A549 (cell line): ENCODE results near the gene GPR160. TPM values are rescaled to one million over a fixed set of nuclear protein-coding genes. Genes with fewer than 3 reads are reported as not detected.
"Not testable (repeated sequence)": the region's sequence is repeated elsewhere in the genome, so short reads cannot be mapped to it uniquely, and the experiment has no call there.

Source experiments
- ATAC-seq, 2 experiments: fragments of 200-7000 bp in 1 of 2; fragments of >200 bp in 1 of 2; cut with Nextera tagmentation in 1 of 2; cut with Tn5 transposase in 1 of 2; 3 replicates each; pipeline versions ENCODE4 v1.8.0 to v1.9.1; 2018 to 2020; ENCODE audit warnings: mild to moderate bottlenecking in 1 of 2, moderate library complexity in 1 of 2
- CTCF ChIA-PET: fragments of 300-600 bp; sonication (Branson Sonifier 250); formaldehyde crosslinking; extraction: SDS; loops from one replicate; lab custom pipeline; 2021; ENCODE audit warnings: antibody characterized with exemption, inconsistent platforms; lab: Yijun Ruan, JAX
- POLR2A ChIA-PET: fragments of 350-600 bp; formaldehyde crosslinking; extraction: SDS; loops from one replicate; lab custom pipeline; 2021; ENCODE audit warnings: antibody characterized with exemption, inconsistent platforms; lab: Yijun Ruan, JAX
- DNase-seq, 2 experiments: peaks; one replicate each; pipeline versions ENCODE4 v3.0.0 to v3.0.0-alpha.2; 2011 to 2016; ENCODE audit warnings: low read depth in 1 of 2, low spot score in 1 of 2
- FAIRE-seq: peaks from 2 replicates; lab custom pipeline; 2011; peaks lifted over from hg19 to GRCh38; lab: Jason Lieb, UNC
- H3K27ac ChIP-seq, 2 experiments: fragments of >200 bp; sonication (Bioruptor Twin); formaldehyde crosslinking; 3 replicates each; pipeline ENCODE4 v1.5.1; 2016 to 2017
- H3K4me1 ChIP-seq: fragments of >200 bp; sonication (Bioruptor Twin); formaldehyde crosslinking; 3 replicates; pipeline ENCODE4 v1.6.1; 2016
- H3K4me2 ChIP-seq: fragments of >200 bp; sonication (Bioruptor Twin); formaldehyde crosslinking; 3 replicates; pipeline ENCODE4 v1.6.1; 2016
- H3K4me3 ChIP-seq: fragments of >200 bp; sonication (Bioruptor Twin); formaldehyde crosslinking; 3 replicates; pipeline ENCODE4 v1.5.1; 2016
- H3K9me3 ChIP-seq: fragments of >200 bp; sonication (Bioruptor Twin); formaldehyde crosslinking; 3 replicates; pipeline ENCODE4 v1.6.1; 2016
- BHLHE40 ChIP-seq: IDR thresholded peaks from 2 replicates; pipeline ENCODE4 v1.6.1; 2012; ENCODE audit warnings: low read depth, low read length, inconsistent platforms
- CBX8 ChIP-seq: fragments of 200-600 bp; sonication (generic); IDR thresholded peaks from 2 replicates; pipeline ENCODE4 v1.6.1; 2016
- CEBPB ChIP-seq, 2 experiments: fragments of >200 bp in 1 of 2; sonication (Bioruptor Twin) in 1 of 2; formaldehyde crosslinking in 1 of 2; IDR thresholded peaks; 2 replicates each; pipeline ENCODE4 v1.6.1; 2012 to 2016
- FOSB ChIP-seq: fragments of 250-450 bp; sonication (Bioruptor Pico); IDR thresholded peaks from 2 replicates; pipeline ENCODE4 v1.5.0; 2020; ENCODE audit warnings: mild to moderate bottlenecking, moderate library complexity
- HDAC2 ChIP-seq: fragments of 200-600 bp; sonication (generic); IDR thresholded peaks from 2 replicates; pipeline ENCODE4 v1.6.1; 2016
- HEYL ChIP-seq: fragments of 250-450 bp; sonication (Bioruptor Pico); IDR thresholded peaks from 2 replicates; pipeline ENCODE4 v1.8.0; 2021; ENCODE audit warnings: mild to moderate bottlenecking, moderate library complexity
- JUN ChIP-seq, 2 experiments: fragments of >200 bp; sonication (Bioruptor Twin); formaldehyde crosslinking; IDR thresholded peaks; 2 replicates in 1 of 2; 3 replicates in 1 of 2; pipeline ENCODE4 v1.6.1; 2016 to 2017
- JUNB ChIP-seq: fragments of >200 bp; sonication (Bioruptor Twin); formaldehyde crosslinking; IDR thresholded peaks from 2 replicates; pipeline ENCODE4 v1.6.1; 2016
- KDM1A ChIP-seq: fragments of 200-600 bp; sonication (generic); IDR thresholded peaks from 2 replicates; pipeline ENCODE4 v1.6.1; 2016; ENCODE audit warnings: low read depth, mild to moderate bottlenecking
- KDM5A ChIP-seq: fragments of 200-600 bp; sonication (generic); IDR thresholded peaks from 2 replicates; pipeline ENCODE4 v1.6.1; 2016; ENCODE audit warnings: antibody characterized with exemption, mild to moderate bottlenecking
- MAFK ChIP-seq: fragments of 450-650 bp; IDR thresholded peaks from 2 replicates; pipeline ENCODE4 v1.6.1; 2014; ENCODE audit not compliant: partially characterized antibody
- MAZ ChIP-seq: fragments of 150-350 bp; IDR thresholded peaks from 2 replicates; pipeline ENCODE4 v1.6.1; 2014; ENCODE audit warnings: antibody characterized with exemption, low read depth, low read length, borderline replicate concordance
- NFE2L2 ChIP-seq: fragments of 150-350 bp; conservative IDR thresholded peaks from 2 replicates; pipeline ENCODE4 v1.6.1; 2014; ENCODE audit warnings: low read length
- NR3C1 ChIP-seq: fragments of >200 bp; sonication (Bioruptor Twin); formaldehyde crosslinking; IDR thresholded peaks from 3 replicates; pipeline ENCODE4 v1.6.1; 2017
- RAD21 ChIP-seq, 2 experiments: fragments of >200 bp in 1 of 2; sonication (Bioruptor Twin) in 1 of 2; formaldehyde crosslinking in 1 of 2; IDR thresholded peaks in 1 of 2; conservative IDR thresholded peaks in 1 of 2; 2 replicates in 1 of 2; 3 replicates in 1 of 2; pipeline ENCODE4 v1.6.1; 2012 to 2018; ENCODE audit warnings: inconsistent platforms in 1 of 2
- RCOR1 ChIP-seq: fragments of 150-350 bp; IDR thresholded peaks from 2 replicates; pipeline ENCODE4 v1.6.1; 2014; ENCODE audit warnings: antibody characterized with exemption, low read length, low read depth
- TFCP2L1 ChIP-seq: fragments of 250-450 bp; sonication (Bioruptor Pico); IDR thresholded peaks from 2 replicates; pipeline ENCODE4 v1.5.0; 2021; ENCODE audit warnings: mild to moderate bottlenecking
- ZFP36 ChIP-seq: fragments of 450-650 bp; IDR thresholded peaks from 2 replicates; pipeline ENCODE4 v1.6.1; 2014; ENCODE audit warnings: borderline replicate concordance; ENCODE audit not compliant: partially characterized antibody
- ZSCAN20 ChIP-seq: fragments of 250-450 bp; sonication (Bioruptor Pico); IDR thresholded peaks from 2 replicates; pipeline ENCODE4 v1.8.0; 2022; ENCODE audit warnings: mild to moderate bottlenecking, moderate library complexity
- WGBS: methylation state at CpG from one replicate; pipeline ENCODE4 v1.1.6; 2017; ENCODE audit errors: missing lambda C conversion rate; 5-methylcytosine and 5-hydroxymethylcytosine counted together
- polyA plus RNA-seq, 4 experiments: library from polyadenylated mRNA; depleted of rRNA in 3 of 4; stranded (reverse); fragments of >200 nt; fragmentation: RNase III in 1 of 4; extraction: RNeasy Plus Mini Kit Qiagen cat#74134 plus additional on column Dnase treatment in 1 of 4; gene quantifications; 2 replicates in 3 of 4; 3 replicates in 1 of 4; pipeline ENCODE4 v1.2.3, GENCODE V29; 2011 to 2017
- TF ChIP-seq, protein P1 (sequence below): fragments of 250-450 bp; sonication (Bioruptor Pico); IDR thresholded peaks from 2 replicates; pipeline ENCODE4 v1.5.0; 2021; ENCODE audit warnings: mild to moderate bottlenecking, moderate library complexity, borderline replicate concordance
- TF ChIP-seq, protein P2 (sequence below): IDR thresholded peaks from 2 replicates; pipeline ENCODE4 v1.6.1; 2012; ENCODE audit warnings: low read depth, borderline replicate concordance
- TF ChIP-seq, protein P3 (sequence below): fragments of 200-600 bp; sonication (generic); IDR thresholded peaks from 2 replicates; pipeline ENCODE4 v1.6.1; 2016; ENCODE audit warnings: antibody characterized with exemption, mild to moderate bottlenecking, moderate library complexity

Gene GPR160
- polyA plus RNA-seq, 2 of the 4 experiments (the other 2 are of a cell fraction), result 2.0 to 6.3 TPM

DNA sequence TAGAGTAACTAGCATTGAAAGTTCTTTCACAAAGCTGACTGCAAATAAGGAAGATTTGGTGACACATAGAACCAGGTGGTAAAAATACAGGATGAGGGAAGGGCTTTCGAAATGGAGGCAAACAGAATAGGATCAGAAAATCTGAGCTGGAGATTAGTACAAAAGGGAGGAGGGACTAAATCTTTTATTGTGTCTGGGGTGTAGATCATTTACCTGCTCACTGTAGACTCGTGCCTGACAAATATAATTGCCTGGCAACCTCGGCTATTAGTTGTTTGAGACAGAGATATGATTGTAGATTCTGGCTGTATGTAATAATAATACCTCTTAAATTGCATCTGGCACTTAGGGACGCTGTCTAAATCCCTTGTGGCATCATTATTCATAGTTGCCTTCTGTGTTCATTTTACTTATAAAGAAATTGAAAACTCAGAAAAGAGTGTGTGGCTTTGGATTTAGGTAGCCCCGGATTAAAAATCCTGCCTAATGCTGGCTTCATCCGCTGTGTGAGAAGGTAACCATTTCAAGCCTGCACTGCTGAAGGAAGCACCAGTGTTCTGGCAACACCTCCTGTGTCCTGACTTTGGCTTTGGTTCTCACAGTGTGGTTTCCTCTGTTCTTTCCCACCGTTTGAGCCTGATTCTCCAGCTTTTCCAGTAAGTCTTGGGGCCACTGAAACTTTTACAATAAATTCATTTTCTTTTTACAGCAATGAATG lies 25.0 kb upstream of the GPR160 start:
- ATAC-seq (no peak), DNase-seq (no peak), FAIRE-seq (no peak)
- Histone ChIP-seq H3K4me1 (no peaks in the 10 kb centered on the region), H3K27ac (no peak overlapping the region), H3K9me3 (no peaks in the 10 kb centered on the region), H3K4me2 (no peak overlapping the region), H3K4me3 (no peak overlapping the region)
- WGBS, result 43% methylated on average over 7 of the region's 7 CpGs
- ChIA-PET CTCF (interaction anchor here (1.4 kb wide), 1 partner anchor 10 kb away, joined by 3 read pairs; no protein-coding TSS in a partner anchor), POLR2A (no interaction called here)
- TF ChIP-seq CBX8, result no peak
- TF ChIP-seq, protein P1, sequence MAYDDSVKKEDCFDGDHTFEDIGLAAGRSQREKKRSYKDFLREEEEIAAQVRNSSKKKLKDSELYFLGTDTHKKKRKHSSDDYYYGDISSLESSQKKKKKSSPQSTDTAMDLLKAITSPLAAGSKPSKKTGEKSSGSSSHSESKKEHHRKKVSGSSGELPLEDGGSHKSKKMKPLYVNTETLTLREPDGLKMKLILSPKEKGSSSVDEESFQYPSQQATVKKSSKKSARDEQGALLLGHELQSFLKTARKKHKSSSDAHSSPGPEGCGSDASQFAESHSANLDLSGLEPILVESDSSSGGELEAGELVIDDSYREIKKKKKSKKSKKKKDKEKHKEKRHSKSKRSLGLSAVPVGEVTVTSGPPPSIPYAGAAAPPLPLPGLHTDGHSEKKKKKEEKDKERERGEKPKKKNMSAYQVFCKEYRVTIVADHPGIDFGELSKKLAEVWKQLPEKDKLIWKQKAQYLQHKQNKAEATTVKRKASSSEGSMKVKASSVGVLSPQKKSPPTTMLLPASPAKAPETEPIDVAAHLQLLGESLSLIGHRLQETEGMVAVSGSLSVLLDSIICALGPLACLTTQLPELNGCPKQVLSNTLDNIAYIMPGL (CRISPR knock-in tag), result no peak
- TF ChIP-seq ZSCAN20 (CRISPR knock-in tag), result no peak
- TF ChIP-seq TFCP2L1 (CRISPR knock-in tag), result no peak
- TF ChIP-seq, protein P2, sequence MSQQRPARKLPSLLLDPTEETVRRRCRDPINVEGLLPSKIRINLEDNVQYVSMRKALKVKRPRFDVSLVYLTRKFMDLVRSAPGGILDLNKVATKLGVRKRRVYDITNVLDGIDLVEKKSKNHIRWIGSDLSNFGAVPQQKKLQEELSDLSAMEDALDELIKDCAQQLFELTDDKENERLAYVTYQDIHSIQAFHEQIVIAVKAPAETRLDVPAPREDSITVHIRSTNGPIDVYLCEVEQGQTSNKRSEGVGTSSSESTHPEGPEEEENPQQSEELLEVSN, result no peak
- no peak for TF ChIP-seq FOSB
- TF ChIP-seq RAD21 (conservative IDR thresholded peaks at IDR 0.05 in 1 of 2, IDR thresholded peaks at IDR 0.05 in 1 of 2), result no peak
- TF ChIP-seq RCOR1, result no peak

DNA sequence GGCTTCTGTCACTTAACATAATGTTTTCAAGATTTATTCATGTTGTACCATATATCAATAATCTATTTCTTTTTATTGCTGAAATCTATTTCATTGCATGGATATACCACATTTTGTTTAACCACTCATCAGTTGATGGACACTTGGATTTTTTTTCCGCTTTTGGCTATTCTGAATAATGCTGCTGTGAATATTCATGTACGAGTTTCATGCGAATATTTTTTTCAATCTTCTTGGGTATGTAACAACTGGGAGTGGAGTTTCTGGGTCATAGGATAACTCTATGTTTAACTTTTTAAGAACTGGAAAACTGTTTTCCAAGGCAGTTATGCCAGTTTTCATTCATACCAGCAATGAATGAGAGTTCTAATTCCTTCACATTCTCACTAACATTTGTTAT lies 21.7 kb upstream of the GPR160 start:
- DNase-seq, result no peak
- Histone ChIP-seq H3K27ac (no peak overlapping the region), H3K4me2 (no peak overlapping the region), H3K4me1 (no peaks in the 10 kb centered on the region), H3K9me3 (no peaks in the 10 kb centered on the region), H3K4me3 (no peak overlapping the region)
- WGBS, result 47% methylated on average over 3 of the region's 3 CpGs
- no peak for ATAC-seq
- FAIRE-seq, result no peak
- CTCF ChIA-PET, result no interaction called here
- POLR2A ChIA-PET, result no interaction called here
- TF ChIP-seq KDM5A (no peak), ZFP36 (no peak), HEYL (CRISPR knock-in tag) (no peak), JUNB (no peak), JUN (IDR thresholded peaks at IDR 0.05) (no peak), BHLHE40 (no peak), MAFK (no peak), HDAC2 (no peak), NR3C1 (no peak), NFE2L2 (no peak), CEBPB (IDR thresholded peaks at IDR 0.05) (no peak), MAZ (no peak), KDM1A (no peak), CBX8 (no peak)
- TF ChIP-seq, protein P3, sequence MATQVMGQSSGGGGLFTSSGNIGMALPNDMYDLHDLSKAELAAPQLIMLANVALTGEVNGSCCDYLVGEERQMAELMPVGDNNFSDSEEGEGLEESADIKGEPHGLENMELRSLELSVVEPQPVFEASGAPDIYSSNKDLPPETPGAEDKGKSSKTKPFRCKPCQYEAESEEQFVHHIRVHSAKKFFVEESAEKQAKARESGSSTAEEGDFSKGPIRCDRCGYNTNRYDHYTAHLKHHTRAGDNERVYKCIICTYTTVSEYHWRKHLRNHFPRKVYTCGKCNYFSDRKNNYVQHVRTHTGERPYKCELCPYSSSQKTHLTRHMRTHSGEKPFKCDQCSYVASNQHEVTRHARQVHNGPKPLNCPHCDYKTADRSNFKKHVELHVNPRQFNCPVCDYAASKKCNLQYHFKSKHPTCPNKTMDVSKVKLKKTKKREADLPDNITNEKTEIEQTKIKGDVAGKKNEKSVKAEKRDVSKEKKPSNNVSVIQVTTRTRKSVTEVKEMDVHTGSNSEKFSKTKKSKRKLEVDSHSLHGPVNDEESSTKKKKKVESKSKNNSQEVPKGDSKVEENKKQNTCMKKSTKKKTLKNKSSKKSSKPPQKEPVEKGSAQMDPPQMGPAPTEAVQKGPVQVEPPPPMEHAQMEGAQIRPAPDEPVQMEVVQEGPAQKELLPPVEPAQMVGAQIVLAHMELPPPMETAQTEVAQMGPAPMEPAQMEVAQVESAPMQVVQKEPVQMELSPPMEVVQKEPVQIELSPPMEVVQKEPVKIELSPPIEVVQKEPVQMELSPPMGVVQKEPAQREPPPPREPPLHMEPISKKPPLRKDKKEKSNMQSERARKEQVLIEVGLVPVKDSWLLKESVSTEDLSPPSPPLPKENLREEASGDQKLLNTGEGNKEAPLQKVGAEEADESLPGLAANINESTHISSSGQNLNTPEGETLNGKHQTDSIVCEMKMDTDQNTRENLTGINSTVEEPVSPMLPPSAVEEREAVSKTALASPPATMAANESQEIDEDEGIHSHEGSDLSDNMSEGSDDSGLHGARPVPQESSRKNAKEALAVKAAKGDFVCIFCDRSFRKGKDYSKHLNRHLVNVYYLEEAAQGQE, result no peak
- TF ChIP-seq, protein P2, result no peak

DNA sequence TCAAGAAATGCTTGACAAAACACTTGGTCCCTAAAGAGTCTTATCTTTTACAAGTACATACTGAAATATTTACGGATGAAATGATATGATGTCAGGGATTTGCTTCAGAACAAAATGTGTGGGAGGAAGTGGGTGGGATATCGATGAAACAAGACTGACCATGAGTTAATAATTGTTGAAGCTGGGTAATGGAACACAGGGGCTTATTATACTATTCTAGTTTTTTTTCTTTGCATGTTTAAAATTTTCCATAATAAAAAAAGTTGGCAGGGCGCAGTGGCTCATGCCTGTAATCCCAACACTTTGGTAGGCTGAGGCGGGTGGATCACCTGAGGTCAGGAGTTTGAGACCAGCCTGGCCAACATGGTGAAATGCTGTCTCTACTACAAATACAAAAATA lies 18.5 kb upstream of the GPR160 start:
- H3K27ac ChIP-seq, H3K4me3 ChIP-seq, H3K9me3 ChIP-seq, DNase-seq, ATAC-seq, H3K4me1 ChIP-seq, FAIRE-seq, H3K4me2 ChIP-seq, POLR2A ChIA-PET: not testable (repeated sequence)
- CTCF ChIA-PET, result interaction anchor here (0.9 to 1.1 kb wide), 2 partner anchors 15 to 19 kb away, joined by 3 to 4 read pairs; no protein-coding TSS in a partner anchor
- WGBS, result 59% methylated on average over 4 of the region's 4 CpGs
